ENCODE results near the gene PIP4P1. TPM values are rescaled to one million over a fixed set of nuclear protein-coding genes. Genes with fewer than 3 reads are reported as not detected.
A peak's percentile ranks its signal among the peaks of the same experiment; 100 is the strongest.
"Not testable (repeated sequence)": the region's sequence is repeated elsewhere in the genome, so short reads cannot be mapped to it uniquely, and the experiment has no call there.

Gene PIP4P1
- total RNA-seq, 2 experiments from 2014 or later = 33.9 to 40.8 TPM

DNA sequence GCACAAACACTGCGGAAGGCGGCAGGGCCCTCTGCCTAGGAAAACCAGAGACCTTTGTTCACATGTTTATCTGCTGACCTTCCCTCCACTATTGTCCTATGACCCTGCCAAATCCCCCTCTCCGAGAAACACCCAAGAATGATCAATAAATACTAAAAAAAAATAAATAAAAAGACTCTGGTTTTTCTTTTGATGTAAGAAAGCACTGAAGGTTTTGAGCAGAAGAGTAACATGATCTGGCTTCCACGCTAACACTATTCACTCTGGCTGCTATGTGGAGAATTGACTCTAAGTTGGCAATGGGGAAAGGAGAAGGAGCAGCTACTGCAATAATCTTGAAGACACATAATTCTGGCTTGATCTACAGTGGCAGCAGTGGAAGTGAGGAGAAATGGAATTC is 17.6 kb downstream of the PIP4P1 start:
- H3K27me3 Mint-ChIP-seq, DNase-seq, H3K27ac Mint-ChIP-seq, H3K9me3 Mint-ChIP-seq, POLR2A ChIA-PET, H3K4me3 Mint-ChIP-seq: not testable (repeated sequence)
- CTCF ChIA-PET = interaction anchor here (1.3 kb wide), 1 partner anchor 25 kb away, joined by 3 read pairs; no protein-coding TSS in a partner anchor
- Mint-ChIP-seq H3K4me1 (peaks cover 21% of the 10 kb centered on the region), H3K36me3 (ENCODE audit: low read depth) (peaks cover 26% of the 10 kb centered on the region)

DNA sequence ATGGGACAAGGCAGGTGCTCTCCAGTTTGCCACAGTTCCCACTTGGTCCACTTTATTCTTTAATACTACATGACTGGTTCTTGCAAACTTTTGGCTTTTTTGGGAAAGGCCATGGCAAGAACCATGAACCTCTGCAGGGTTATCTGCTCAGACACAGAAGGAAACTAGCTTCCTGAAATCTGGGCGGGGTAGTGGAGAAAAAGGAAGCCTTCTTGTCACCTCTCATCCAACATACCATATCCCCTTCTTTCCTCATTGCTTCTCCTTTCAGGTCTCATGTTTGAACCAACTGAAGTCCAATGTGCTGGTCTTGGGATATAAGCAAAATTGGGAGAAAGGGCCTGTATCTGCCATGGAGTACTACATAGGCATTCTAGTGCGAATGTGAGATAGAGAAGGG is 19.8 kb downstream of the PIP4P1 start:
- CTCF ChIA-PET = interaction anchor here (1.2 to 1.7 kb wide), 3 partner anchors 14 to 45 kb away, joined by 3 to 4 read pairs (median 3); partner anchors contain the start of genes APEX1 and OSGEP
- Mint-ChIP-seq H3K36me3 (ENCODE audit: low read depth) (peaks cover 6% of the 10 kb centered on the region), H3K4me1 (peaks cover 21% of the 10 kb centered on the region), H3K9me3 (no peaks in the 10 kb centered on the region), H3K27me3 (peaks cover 3% of the 10 kb centered on the region), H3K27ac (no peak overlapping the region), H3K4me3 (no peak overlapping the region)
- POLR2A ChIA-PET = no interaction called here
- DNase-seq = no peak

DNA sequence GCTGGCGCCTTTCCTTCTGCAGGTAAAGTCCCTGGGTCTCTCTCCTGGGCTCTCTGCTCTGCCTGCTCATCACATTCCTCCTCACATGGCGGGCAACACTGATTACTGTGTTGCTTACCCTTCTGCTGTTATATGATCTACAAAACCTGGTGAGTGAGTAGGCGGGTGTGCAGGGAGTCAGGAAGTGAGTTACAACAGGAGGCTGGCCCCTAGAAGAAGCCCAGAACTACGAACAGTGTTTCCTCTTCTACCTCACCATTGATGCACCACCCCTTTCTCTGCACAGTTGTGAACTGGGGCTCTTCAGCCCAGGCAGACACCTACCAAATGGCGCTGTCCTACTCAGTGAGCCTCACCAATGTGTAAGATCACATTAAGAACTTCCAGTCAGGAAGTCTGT is 20.4 kb downstream of the PIP4P1 start:
- Mint-ChIP-seq H3K36me3 (ENCODE audit: low read depth) (peaks cover 6% of the 10 kb centered on the region), H3K9me3 (no peaks in the 10 kb centered on the region), H3K27ac (peak overlapping the region; percentile 84), H3K4me1 (peaks cover 21% of the 10 kb centered on the region), H3K4me3 (no peak overlapping the region), H3K27me3 (peaks cover 3% of the 10 kb centered on the region)
- ChIA-PET POLR2A (no interaction called here), CTCF (interaction anchor here (1.6 to 1.7 kb wide), 2 partner anchors 26 to 45 kb away, joined by 3 to 4 read pairs; no protein-coding TSS in a partner anchor)
- DNase-seq = peak; percentile 15

DNA sequence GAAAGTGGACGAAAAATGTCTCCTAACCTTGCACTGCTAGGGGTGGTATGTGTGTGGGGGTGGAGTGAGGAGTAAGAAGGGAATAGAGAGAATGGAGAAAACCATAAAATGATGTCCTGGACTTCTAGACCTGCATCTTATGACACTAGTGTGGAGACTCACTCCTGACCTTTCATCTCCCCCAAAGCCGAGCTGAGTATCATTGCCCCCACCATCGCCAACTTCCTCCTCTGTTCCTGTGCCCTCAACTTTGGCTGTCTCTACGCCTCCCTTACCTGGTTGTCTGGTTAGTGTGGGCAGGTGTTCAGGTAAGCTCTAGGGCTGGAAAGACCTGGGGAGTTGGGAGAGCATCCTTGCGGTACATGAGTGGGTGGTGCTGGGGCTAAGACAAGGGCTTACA is 20.8 kb downstream of the PIP4P1 start:
- H3K4me1 Mint-ChIP-seq = peaks cover 21% of the 10 kb centered on the region
- ChIA-PET CTCF (no interaction called here), POLR2A (no interaction called here)
- peaks cover 6% of the 10 kb centered on the region for H3K36me3 Mint-ChIP-seq (ENCODE audit: low read depth)
- peak overlapping the region; percentile 84 for H3K27ac Mint-ChIP-seq
- no peak overlapping the region for H3K4me3 Mint-ChIP-seq
- no peak for DNase-seq
- H3K9me3 Mint-ChIP-seq = no peaks in the 10 kb centered on the region
- peaks cover 3% of the 10 kb centered on the region for H3K27me3 Mint-ChIP-seq

DNA sequence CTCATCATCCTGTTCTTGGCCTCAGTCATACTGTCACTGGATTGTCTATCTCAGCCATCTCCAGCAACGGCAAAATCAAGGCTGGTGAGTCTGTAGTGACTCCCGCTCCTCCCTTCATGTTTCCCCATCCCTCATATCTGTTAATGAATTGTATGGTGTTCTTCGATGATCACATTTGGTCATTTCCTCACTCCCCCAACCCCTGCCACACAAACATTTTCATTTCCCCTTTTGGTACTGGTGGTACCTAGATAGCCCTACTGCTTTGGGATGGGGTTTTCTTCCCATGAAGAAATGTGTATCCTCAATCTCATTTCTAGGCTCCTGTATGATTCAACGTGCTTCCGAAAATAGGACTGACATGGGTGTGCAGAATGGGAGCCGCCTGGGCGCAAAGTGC is 22.6 kb downstream of the PIP4P1 start:
- H3K9me3 Mint-ChIP-seq = no peaks in the 10 kb centered on the region
- peaks cover 21% of the 10 kb centered on the region for H3K4me1 Mint-ChIP-seq
- no peak overlapping the region for H3K4me3 Mint-ChIP-seq
- POLR2A ChIA-PET = no interaction called here
- CTCF ChIA-PET = no interaction called here
- H3K36me3 Mint-ChIP-seq (ENCODE audit: low read depth) = peaks cover 6% of the 10 kb centered on the region
- DNase-seq = no peak
- H3K27me3 Mint-ChIP-seq = peaks cover 3% of the 10 kb centered on the region
- H3K27ac Mint-ChIP-seq = no peak overlapping the region

DNA sequence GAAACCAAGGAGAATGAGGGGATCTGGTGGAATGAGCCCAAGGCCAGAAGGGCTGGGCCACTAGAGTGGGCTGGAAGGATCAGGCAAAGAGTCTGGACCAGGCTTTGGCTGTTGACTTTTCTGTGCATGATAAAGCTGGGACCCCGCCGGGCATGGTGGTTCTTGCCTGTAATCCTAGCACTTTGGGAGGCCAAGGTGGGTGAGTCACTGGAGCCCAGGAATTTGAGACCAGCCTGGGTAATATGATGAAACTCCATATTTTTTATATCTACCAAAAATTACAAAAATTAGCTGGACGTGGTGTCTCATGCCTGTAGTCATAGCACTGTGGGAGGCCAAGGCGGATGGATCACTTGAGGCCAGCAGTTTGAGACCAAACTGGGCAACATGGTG is 24.9 kb downstream of the PIP4P1 start:
- CTCF ChIA-PET = interaction anchor here (0.9 to 1.1 kb wide), 2 partner anchors 12 to 21 kb away, joined by 5 to 6 read pairs; no protein-coding TSS in a partner anchor
- no peak for DNase-seq
- Mint-ChIP-seq H3K4me1 (peaks cover 13% of the 10 kb centered on the region), H3K36me3 (ENCODE audit: low read depth) (no peaks in the 10 kb centered on the region), H3K27me3 (peaks cover 3% of the 10 kb centered on the region), H3K27ac (peak overlapping the region; percentile 26), H3K4me3 (no peak overlapping the region), H3K9me3 (no peaks in the 10 kb centered on the region)
- POLR2A ChIA-PET = no interaction called here

DNA sequence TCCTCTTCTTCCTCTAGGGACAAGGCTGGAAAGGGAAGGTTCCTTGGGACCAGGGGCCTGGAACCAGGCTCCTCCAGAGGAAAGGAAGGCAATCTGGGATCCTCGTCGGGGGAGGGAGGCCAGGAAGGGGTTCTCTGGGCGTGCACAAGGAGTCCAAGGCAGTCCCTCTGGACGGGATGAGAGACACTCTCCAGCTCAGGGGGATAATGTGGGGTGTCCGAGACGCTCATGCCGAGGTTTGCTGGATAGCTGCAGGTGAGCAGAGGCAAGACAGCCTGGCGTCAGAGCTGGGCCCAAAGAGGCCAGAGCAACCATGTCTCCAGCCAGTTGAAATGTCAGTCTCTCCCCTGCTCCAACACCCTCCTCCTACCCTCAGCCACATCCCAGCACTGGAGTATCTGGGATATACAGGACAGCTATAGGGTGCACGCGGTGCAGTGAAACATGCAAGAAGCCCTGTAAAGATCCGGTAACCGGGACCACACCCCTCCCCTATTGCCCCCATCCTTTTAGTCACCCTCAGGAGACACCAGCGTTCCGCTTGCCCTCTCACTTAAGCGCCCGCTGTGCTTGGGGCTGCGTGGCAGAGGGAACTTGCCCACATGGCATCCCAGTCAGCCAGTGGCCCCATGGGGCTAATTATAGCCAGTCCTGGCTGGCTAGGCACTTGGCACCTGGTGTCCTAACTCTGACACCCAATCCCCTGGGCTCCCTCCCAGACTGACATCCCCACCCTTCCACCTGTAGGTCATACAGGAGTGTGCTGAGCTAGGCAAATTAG is 25.5 kb downstream of the PIP4P1 start, which contains the start of gene KLHL33:
KLHL33 (minus strand) TSS at position 585 of the 781 bp plus-strand sequence; CDS start at position 230, 355 bp downstream.
- Mint-ChIP-seq H3K4me3 (no peak within 1 kb of the TSS), H3K27me3 (peaks cover 3% of the 10 kb centered on the region), H3K4me1 (peaks cover 7% of the 10 kb centered on the region), H3K36me3 (ENCODE audit: low read depth) (no peaks in the 10 kb centered on the region), H3K27ac (peak within 1 kb of the TSS; percentile 26), H3K9me3 (no peaks in the 10 kb centered on the region)
- ChIA-PET CTCF (interaction anchor here (0.9 to 1.1 kb wide), 2 partner anchors 13 to 20 kb away, joined by 5 to 6 read pairs; no protein-coding TSS in a partner anchor), POLR2A (no interaction called here)
- DNase-seq = no peak

DNA sequence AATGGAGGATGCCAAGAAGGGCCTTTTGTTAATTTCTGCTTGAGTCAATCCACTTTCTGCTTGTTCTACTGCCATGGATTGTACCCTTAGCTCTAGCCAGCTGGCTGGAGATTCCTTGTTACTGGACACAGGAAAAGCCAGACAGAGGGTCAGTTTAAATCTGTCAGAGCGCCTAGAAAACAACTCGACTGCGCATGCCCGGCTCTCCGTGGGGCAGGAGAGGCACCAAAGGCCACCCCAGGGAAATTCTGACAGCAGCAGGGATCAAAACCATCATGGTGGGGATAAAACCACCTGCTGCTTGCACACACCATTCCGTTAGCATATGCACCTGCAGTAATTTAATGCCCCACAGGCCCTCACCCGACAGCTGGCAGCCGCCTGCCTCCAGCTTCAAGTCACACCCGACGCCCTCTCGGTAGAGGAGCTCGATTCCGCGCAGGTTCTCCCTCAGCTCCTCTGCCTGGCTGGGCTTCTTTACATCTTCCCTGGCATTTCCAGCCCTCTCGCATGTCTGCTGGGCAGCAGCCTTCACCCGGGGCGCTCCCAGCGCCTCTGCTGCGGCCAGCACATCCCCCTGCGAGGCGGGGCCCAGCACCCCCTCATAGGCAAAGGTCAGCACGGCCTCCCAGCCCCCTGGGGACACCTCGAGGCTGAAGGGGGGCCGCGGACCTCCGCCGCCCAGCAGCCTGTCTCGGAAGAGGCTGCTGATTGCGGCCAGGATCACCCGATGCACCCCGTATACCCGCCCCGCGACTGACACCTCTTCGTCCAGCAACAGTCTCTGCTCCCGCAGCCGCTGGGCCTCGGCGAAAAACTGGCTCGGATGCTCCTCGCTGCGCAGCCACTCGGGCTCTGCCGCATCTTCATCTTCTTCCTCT is 26.3 kb downstream of the PIP4P1 start:
- no peak for DNase-seq
- Mint-ChIP-seq H3K9me3 (no peaks in the 10 kb centered on the region), H3K27ac (no peak overlapping the region), H3K4me3 (no peak overlapping the region), H3K27me3 (peaks cover 3% of the 10 kb centered on the region), H3K4me1 (peaks cover 2% of the 10 kb centered on the region), H3K36me3 (ENCODE audit: low read depth) (no peaks in the 10 kb centered on the region)
- POLR2A ChIA-PET = no interaction called here
- CTCF ChIA-PET = interaction anchor here (1.1 kb wide), 1 partner anchor 19 kb away, joined by 6 read pairs; no protein-coding TSS in a partner anchor

DNA sequence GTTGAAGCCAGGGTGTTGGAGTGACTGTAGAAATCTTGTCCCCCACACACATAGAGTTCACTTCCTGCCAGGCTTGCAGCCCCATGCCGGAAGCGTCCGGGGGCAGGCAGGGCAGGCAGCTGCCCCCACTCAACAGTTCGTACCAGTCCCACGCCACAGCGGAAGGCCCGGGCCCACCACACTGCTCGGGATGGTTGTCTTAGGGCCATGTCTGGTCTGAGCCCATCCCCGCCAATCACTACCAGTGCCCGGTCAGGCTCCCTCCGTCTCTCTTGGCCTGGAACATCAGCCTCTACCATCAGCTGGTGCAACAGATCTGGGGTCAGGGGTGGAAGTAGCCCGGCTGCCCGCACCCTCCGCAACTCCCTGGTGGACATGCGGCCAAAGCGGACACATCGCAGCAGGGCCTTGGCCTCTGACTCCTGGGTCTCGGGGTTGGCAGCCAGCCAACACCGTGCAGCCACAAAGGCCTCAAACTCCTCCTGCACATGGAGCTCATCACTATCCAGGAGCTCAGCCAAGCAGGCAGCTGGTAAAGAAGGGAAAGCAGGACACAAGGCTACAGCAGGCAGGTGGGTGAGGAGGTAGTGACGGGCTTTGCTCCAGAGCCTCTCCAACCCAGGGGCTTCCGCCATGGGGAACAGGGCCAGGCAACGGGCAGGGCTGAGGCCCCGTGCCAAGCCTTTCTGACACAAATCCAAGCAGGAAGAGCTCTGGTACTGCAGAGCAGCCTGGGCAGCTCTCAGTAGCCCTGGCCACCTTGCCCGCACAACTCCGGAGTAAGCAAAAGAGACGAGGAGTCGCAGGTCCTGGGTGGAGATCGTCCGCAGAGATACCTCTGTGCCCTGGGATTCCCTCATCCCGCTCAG is 31.2 kb downstream of the PIP4P1 start:
- DNase-seq = no peak
- no peaks in the 10 kb centered on the region for H3K27me3 Mint-ChIP-seq
- H3K36me3 Mint-ChIP-seq (ENCODE audit: low read depth) = no peaks in the 10 kb centered on the region
- ChIA-PET POLR2A (no interaction called here), CTCF (interaction anchor here (0.6 to 2.4 kb wide), 3 partner anchors 14 to 58 kb away, joined by 3 to 7 read pairs (median 7); partner anchors contain the start of gene APEX1)
- peaks cover 32% of the 10 kb centered on the region for H3K4me1 Mint-ChIP-seq
- H3K9me3 Mint-ChIP-seq = no peaks in the 10 kb centered on the region
- peak overlapping the region; percentile 82 for H3K27ac Mint-ChIP-seq
- no peak overlapping the region for H3K4me3 Mint-ChIP-seq

DNA sequence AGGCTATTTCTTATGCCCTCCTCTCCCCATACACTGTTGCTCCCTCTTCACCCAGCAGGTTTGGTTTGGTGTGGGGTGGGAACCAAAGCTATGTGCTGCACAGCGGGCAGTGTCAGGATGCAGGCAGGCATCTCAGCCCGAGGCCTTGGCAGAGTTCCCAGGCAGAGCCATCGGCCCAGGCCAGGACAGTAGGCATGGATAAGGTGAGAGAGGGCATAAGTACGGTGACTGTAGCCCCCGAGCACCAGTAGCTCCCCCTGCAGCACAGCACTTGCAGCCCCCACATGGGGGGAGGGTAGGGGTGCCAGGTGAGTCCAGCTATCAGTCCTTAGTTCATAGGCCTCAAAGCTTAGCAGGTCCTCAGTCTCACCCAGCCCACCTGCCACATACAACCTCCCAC is 32.4 kb downstream of the PIP4P1 start:
- no peaks in the 10 kb centered on the region for H3K27me3 Mint-ChIP-seq
- ChIA-PET CTCF (interaction anchor here (1.1 to 2.4 kb wide), 5 partner anchors 9 to 33 kb away, joined by 3 to 7 read pairs (median 3); partner anchors contain the start of genes APEX1 and PIP4P1), POLR2A (no interaction called here)
- peaks cover 32% of the 10 kb centered on the region for H3K4me1 Mint-ChIP-seq
- no peak overlapping the region for H3K4me3 Mint-ChIP-seq
- no peaks in the 10 kb centered on the region for H3K9me3 Mint-ChIP-seq
- no peaks in the 10 kb centered on the region for H3K36me3 Mint-ChIP-seq (ENCODE audit: low read depth)
- H3K27ac Mint-ChIP-seq = no peak overlapping the region
- no peak for DNase-seq

DNA sequence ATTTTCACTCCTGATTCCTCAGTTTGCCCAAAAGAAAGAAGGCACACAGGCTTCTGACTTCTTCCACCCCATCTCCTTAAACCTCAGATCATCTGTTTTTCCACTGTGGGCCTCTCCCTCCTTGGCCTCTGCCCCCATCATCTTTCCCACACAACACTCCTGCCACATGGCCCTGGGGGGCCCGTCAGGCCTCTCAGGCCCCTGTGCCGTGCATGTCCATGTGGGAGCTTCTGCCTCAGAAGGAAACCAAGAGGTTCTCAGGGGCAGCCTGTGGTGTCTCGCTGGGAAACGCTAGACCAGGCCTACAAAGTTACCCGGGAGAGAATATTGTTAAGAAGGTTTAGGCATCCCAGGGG is 33.2 kb downstream of the PIP4P1 start:
- no peaks in the 10 kb centered on the region for H3K9me3 Mint-ChIP-seq
- H3K27me3 Mint-ChIP-seq = no peaks in the 10 kb centered on the region
- DNase-seq = no peak
- H3K4me1 Mint-ChIP-seq = peaks cover 32% of the 10 kb centered on the region
- H3K36me3 Mint-ChIP-seq (ENCODE audit: low read depth) = no peaks in the 10 kb centered on the region
- H3K4me3 Mint-ChIP-seq = peak overlapping the region; percentile 17
- ChIA-PET POLR2A (interaction anchor here (0.7 kb wide), 1 partner anchor 353 kb away, joined by 3 read pairs; the partner anchor contains the start of gene RNASE6), CTCF (interaction anchor here (1.0 to 2.4 kb wide), 6 partner anchors 9 to 39 kb away, joined by 3 to 7 read pairs (median 3); partner anchors contain the start of genes PIP4P1 and TEP1)
- H3K27ac Mint-ChIP-seq = peak overlapping the region; percentile 84

Measured in activated CD4-positive, alpha-beta T cell treated with anti-CD3 and anti-CD28 coated beads, Interleukin-2, amount 10 ng/mL, durations not matched to agents 7 days and 5 days (primary cell).